NCI-H187 treated with DMSO at 0.1 percent for 48 hours (cell line): ENCODE data around the gene DOCK10.

Source experiments
- DNase-seq: peaks from one replicate; lab custom pipeline; 2025; lab: John Stamatoyannopoulos, UW

The DOCK10 gene

GRCh38 chr2:225011585-225011984 is 30.7 kb downstream of the DOCK10 start:
- DNase-seq, result no peak

GRCh38 chr2:225010804-225011203 is 31.5 kb downstream of the DOCK10 start:
- DNase-seq, result no peak

- no peak for DNase-seq
These were observed 32.5 kb downstream of the DOCK10 start for GRCh38 chr2:225009768-225010167.

- no peak for DNase-seq
These were observed 33.3 kb downstream of the DOCK10 start for GRCh38 chr2:225008935-225009334.

GRCh38 chr2:225008179-225008856 is 34.0 kb downstream of the DOCK10 start:
- no peak for DNase-seq

- DNase-seq, result no peak
These were observed 35.5 kb downstream of the DOCK10 start for GRCh38 chr2:225006730-225007129.

- DNase-seq, result no peak
These were observed 37.7 kb downstream of the DOCK10 start for GRCh38 chr2:225004597-225004996.

- no peak for DNase-seq
These were observed 39.6 kb downstream of the DOCK10 start for GRCh38 chr2:225002656-225003045.

GRCh38 chr2:225002039-225002655 is 40.1 kb downstream of the DOCK10 start:
- DNase-seq, result no peak

GRCh38 chr2:224999754-225000153 is 42.5 kb downstream of the DOCK10 start:
- DNase-seq, result no peak

GRCh38 chr2:224999321-224999720 is 42.9 kb downstream of the DOCK10 start:
- no peak for DNase-seq

GRCh38 chr2:224997802-224998201 is 44.5 kb downstream of the DOCK10 start:
- no peak for DNase-seq

GRCh38 chr2:224995419-224995818 is 46.8 kb downstream of the DOCK10 start:
- DNase-seq, result no peak

- DNase-seq, result no peak
These were observed 47.9 kb downstream of the DOCK10 start for GRCh38 chr2:224994242-224994823.

GRCh38 chr2:224990710-224991109 is 51.6 kb downstream of the DOCK10 start:
- DNase-seq, result no peak

- no peak for DNase-seq
These were observed 54.5 kb downstream of the DOCK10 start for GRCh38 chr2:224987733-224988132.

- no peak for DNase-seq
These were observed 55.8 kb downstream of the DOCK10 start for GRCh38 chr2:224986477-224986876.

- no peak for DNase-seq
These were observed 57.6 kb downstream of the DOCK10 start for GRCh38 chr2:224984637-224985036.

GRCh38 chr2:224983712-224984554 is 58.3 kb downstream of the DOCK10 start:
- no peak for DNase-seq

- no peak for DNase-seq
These were observed 59.2 kb downstream of the DOCK10 start for GRCh38 chr2:224982910-224983711.

GRCh38 chr2:224982226-224982625 is 60.0 kb downstream of the DOCK10 start:
- DNase-seq, result no peak
